ENCODE results near the gene FBXO38.

DNA sequence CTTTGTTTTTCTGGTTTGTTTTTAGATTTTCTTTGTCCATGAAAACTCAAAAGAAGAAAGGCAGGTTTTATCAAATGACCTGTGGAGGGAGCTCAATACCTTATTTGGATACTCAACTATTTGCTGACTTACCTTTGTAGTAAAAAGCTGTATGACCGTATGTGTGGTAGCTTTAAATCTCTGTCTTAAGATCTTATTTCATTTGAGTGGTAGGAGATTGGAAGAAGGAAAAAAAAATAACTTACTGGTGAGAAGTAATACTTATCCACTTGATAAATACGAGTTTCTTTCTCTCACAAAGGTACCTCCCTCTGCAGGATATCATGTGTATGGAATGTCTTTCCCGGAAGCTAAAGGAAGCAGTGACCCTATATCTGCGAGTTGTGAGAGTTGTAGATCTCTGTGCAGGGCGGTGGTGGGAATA is 15.0 kb downstream of the FBXO38 start:
- TF ChIP-seq TAF1 (IDR thresholded peaks at IDR 0.05; ENCODE audit: low read depth) (no peak), YY1 (IDR thresholded peaks at IDR 0.05; ENCODE audit: low read depth) (no peak), CEBPB (IDR thresholded peaks at IDR 0.05) (no peak)
- TF ChIP-seq, protein P1, sequence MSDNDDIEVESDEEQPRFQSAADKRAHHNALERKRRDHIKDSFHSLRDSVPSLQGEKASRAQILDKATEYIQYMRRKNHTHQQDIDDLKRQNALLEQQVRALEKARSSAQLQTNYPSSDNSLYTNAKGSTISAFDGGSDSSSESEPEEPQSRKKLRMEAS (IDR thresholded peaks at IDR 0.05), result no peak
- TF ChIP-seq, protein P2, sequence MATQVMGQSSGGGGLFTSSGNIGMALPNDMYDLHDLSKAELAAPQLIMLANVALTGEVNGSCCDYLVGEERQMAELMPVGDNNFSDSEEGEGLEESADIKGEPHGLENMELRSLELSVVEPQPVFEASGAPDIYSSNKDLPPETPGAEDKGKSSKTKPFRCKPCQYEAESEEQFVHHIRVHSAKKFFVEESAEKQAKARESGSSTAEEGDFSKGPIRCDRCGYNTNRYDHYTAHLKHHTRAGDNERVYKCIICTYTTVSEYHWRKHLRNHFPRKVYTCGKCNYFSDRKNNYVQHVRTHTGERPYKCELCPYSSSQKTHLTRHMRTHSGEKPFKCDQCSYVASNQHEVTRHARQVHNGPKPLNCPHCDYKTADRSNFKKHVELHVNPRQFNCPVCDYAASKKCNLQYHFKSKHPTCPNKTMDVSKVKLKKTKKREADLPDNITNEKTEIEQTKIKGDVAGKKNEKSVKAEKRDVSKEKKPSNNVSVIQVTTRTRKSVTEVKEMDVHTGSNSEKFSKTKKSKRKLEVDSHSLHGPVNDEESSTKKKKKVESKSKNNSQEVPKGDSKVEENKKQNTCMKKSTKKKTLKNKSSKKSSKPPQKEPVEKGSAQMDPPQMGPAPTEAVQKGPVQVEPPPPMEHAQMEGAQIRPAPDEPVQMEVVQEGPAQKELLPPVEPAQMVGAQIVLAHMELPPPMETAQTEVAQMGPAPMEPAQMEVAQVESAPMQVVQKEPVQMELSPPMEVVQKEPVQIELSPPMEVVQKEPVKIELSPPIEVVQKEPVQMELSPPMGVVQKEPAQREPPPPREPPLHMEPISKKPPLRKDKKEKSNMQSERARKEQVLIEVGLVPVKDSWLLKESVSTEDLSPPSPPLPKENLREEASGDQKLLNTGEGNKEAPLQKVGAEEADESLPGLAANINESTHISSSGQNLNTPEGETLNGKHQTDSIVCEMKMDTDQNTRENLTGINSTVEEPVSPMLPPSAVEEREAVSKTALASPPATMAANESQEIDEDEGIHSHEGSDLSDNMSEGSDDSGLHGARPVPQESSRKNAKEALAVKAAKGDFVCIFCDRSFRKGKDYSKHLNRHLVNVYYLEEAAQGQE (IDR thresholded peaks at IDR 0.05; ENCODE audit: low read depth), result no peak

All from Ishikawa (cell line).